Peyer's patch (tissue), 4 donors: Measurements from ENCODE around the gene ARHGAP28.

ENCODE experiments used
- POLR2A ChIP-seq, 2 donors: fragments of 450-650 bp; IDR thresholded peaks; one replicate each; pipeline ENCODE4 v1.5.1; 2017; ENCODE audit warnings: antibody characterized with exemption in 2 of 2, mild to moderate bottlenecking in 2 of 2, moderate library complexity in 2 of 2
- TF ChIP-seq, protein P1 (sequence below), 6 experiments: fragments of 450-650 bp in 4 of 6; fragments of 200-600 bp in 2 of 6; sonication (generic) in 1 of 6; IDR thresholded peaks; one replicate each; pipeline ENCODE4 v1.5.1; 2017 to 2019; ENCODE audit warnings: antibody characterized with exemption in 6 of 6, mild to moderate bottlenecking in 3 of 6, moderate library complexity in 1 of 6

DNA sequence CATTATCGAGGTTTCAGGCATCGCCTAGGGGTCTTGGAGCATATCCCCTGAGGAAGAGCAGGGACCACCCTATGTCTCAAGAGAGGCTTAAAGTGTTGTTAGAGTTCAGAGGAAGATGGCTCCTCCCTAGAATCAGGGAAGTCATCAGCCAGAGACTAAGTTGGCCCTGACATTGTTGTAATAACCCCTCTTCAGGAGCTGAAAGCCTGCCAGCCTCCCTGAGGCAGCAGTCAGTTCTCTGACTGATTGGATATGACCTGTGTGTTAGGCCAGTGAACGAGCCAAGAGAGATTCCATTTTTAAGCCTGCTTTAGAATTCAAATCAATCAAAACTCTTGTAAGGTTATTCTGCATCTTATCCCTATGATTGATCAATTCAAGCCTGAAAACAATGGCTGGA is 34.9 kb downstream of the ARHGAP28 start:
- TF ChIP-seq, protein P1, sequence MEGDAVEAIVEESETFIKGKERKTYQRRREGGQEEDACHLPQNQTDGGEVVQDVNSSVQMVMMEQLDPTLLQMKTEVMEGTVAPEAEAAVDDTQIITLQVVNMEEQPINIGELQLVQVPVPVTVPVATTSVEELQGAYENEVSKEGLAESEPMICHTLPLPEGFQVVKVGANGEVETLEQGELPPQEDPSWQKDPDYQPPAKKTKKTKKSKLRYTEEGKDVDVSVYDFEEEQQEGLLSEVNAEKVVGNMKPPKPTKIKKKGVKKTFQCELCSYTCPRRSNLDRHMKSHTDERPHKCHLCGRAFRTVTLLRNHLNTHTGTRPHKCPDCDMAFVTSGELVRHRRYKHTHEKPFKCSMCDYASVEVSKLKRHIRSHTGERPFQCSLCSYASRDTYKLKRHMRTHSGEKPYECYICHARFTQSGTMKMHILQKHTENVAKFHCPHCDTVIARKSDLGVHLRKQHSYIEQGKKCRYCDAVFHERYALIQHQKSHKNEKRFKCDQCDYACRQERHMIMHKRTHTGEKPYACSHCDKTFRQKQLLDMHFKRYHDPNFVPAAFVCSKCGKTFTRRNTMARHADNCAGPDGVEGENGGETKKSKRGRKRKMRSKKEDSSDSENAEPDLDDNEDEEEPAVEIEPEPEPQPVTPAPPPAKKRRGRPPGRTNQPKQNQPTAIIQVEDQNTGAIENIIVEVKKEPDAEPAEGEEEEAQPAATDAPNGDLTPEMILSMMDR (IDR thresholded peaks at IDR 0.05) = no peak
- no peak for TF ChIP-seq POLR2A (IDR thresholded peaks at IDR 0.05)
